ENCODE data around the gene UPK2. TPM values are rescaled to one million over a fixed set of nuclear protein-coding genes. Genes with fewer than 3 reads are reported as not detected.

The UPK2 gene
- total RNA-seq, 1 experiment from 2014 or later: 3.5 TPM

- H3K27ac Mint-ChIP-seq (ENCODE audit: unreplicated experiment): peak overlapping the region; percentile 86
- no peaks in the 10 kb centered on the region for H3K9me3 Mint-ChIP-seq (ENCODE audit: low read depth, unreplicated experiment)
- BruUV-seq (replicated peaks): no TSS peak
- H3K4me1 Mint-ChIP-seq (ENCODE audit: low read depth, unreplicated experiment): peaks cover 56% of the 10 kb centered on the region
- peaks cover 82% of the 10 kb centered on the region for H3K36me3 Mint-ChIP-seq (ENCODE audit: insufficient read depth, unreplicated experiment)
- no peaks in the 10 kb centered on the region for H3K27me3 Mint-ChIP-seq (ENCODE audit: unreplicated experiment)
- H3K4me3 Mint-ChIP-seq (ENCODE audit: low read depth, unreplicated experiment): peak overlapping the region; percentile 98
- CTCF ChIA-PET: interaction anchor here (0.6 to 2.1 kb wide), 5 partner anchors 11 to 233 kb away, joined by 3 to 5 read pairs (median 4); no protein-coding TSS in a partner anchor
- TF ChIP-seq, protein P1, sequence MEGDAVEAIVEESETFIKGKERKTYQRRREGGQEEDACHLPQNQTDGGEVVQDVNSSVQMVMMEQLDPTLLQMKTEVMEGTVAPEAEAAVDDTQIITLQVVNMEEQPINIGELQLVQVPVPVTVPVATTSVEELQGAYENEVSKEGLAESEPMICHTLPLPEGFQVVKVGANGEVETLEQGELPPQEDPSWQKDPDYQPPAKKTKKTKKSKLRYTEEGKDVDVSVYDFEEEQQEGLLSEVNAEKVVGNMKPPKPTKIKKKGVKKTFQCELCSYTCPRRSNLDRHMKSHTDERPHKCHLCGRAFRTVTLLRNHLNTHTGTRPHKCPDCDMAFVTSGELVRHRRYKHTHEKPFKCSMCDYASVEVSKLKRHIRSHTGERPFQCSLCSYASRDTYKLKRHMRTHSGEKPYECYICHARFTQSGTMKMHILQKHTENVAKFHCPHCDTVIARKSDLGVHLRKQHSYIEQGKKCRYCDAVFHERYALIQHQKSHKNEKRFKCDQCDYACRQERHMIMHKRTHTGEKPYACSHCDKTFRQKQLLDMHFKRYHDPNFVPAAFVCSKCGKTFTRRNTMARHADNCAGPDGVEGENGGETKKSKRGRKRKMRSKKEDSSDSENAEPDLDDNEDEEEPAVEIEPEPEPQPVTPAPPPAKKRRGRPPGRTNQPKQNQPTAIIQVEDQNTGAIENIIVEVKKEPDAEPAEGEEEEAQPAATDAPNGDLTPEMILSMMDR (IDR thresholded peaks at IDR 0.05; ENCODE audit: unreplicated experiment): no peak
- DNase-seq: no peak
- intact Hi-C loops (cut with micrococcal nuclease; ENCODE audit: unreplicated experiment): no loop called here
Observed at GRCh38 chr11:118922745-118923627, 33.1 kb upstream of the UPK2 start.

DNA sequence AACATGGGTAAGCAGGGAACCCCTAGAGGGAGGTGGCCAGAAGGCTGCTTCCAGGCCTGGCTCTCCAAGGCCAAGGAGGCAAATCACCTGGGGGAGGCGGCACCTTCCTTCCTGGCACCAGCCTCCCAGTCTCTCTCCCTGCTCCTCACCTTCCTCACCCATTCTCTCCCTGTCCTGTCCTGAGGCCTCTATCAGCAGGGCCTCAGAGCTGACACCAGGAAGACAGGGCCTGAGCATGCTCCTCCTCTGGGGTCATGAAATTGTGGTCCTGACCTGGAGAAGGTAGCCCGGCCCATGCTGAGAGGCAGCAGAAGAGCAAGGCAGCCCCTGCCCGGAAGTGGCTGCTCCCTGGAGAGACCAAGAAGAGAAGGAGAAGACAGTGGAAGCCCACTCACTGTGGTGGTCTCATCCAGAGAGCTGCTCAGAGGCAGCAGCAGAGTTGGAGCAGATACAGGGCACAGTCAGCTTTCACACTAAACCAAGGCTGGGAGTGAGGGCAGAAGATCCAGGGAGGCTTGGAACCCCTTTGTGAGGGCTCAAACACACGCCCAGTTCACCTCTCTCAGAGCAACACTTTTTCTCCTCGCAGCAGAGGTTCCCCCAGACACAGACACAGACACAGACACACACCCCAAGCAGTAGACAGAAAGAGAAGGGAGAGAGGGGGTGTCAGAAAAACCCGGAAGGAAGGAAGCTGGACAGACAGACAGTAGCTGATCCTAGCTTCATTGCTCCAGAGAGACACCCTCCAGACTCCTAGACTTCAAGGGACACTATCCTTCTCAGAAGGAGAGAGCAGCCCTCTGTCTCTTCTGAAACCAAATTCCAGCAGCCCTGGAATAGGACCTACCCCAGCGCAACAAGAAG, 32.1 kb upstream of the UPK2 start:
- no peak for DNase-seq
- Mint-ChIP-seq H3K4me1 (ENCODE audit: low read depth, unreplicated experiment) (peaks cover 53% of the 10 kb centered on the region), H3K9me3 (ENCODE audit: low read depth, unreplicated experiment) (no peaks in the 10 kb centered on the region), H3K27me3 (ENCODE audit: unreplicated experiment) (no peaks in the 10 kb centered on the region), H3K27ac (ENCODE audit: unreplicated experiment) (peak overlapping the region; percentile 86), H3K4me3 (ENCODE audit: low read depth, unreplicated experiment) (peak overlapping the region; percentile 98), H3K36me3 (ENCODE audit: insufficient read depth, unreplicated experiment) (peaks cover 83% of the 10 kb centered on the region)
- TF ChIP-seq, protein P1 (IDR thresholded peaks at IDR 0.05; ENCODE audit: unreplicated experiment): no peak
- intact Hi-C loops (cut with micrococcal nuclease; ENCODE audit: unreplicated experiment): no loop called here
- CTCF ChIA-PET: interaction anchor here (1.4 to 2.1 kb wide), 2 partner anchors 12 to 14 kb away, joined by 5 to 10 read pairs; no protein-coding TSS in a partner anchor
- BruUV-seq (replicated peaks): TSS peak; percentile 25

GRCh38 chr11:118924591-118925585, 31.2 kb upstream of the UPK2 start:
- Mint-ChIP-seq H3K36me3 (ENCODE audit: insufficient read depth, unreplicated experiment) (peaks cover 84% of the 10 kb centered on the region), H3K4me1 (ENCODE audit: low read depth, unreplicated experiment) (peaks cover 46% of the 10 kb centered on the region), H3K9me3 (ENCODE audit: low read depth, unreplicated experiment) (no peaks in the 10 kb centered on the region), H3K27me3 (ENCODE audit: unreplicated experiment) (no peaks in the 10 kb centered on the region), H3K4me3 (ENCODE audit: low read depth, unreplicated experiment) (peak overlapping the region; percentile 98), H3K27ac (ENCODE audit: unreplicated experiment) (peak overlapping the region; percentile 86)
- TF ChIP-seq, protein P1 (IDR thresholded peaks at IDR 0.05; ENCODE audit: unreplicated experiment): no peak
- no TSS peak for BruUV-seq (replicated peaks)
- CTCF ChIA-PET: interaction anchor here (1.0 to 2.1 kb wide), 5 partner anchors 12 to 235 kb away, joined by 3 to 10 read pairs (median 5); no protein-coding TSS in a partner anchor
- DNase-seq: peak; percentile 50
- intact Hi-C loops (cut with micrococcal nuclease; ENCODE audit: unreplicated experiment): no loop called here
